HepG2 (cell line): ENCODE data around the gene FUT8. TPM values are rescaled to one million over a fixed set of nuclear protein-coding genes. Genes with fewer than 3 reads are reported as not detected.

Source experiments
- ATAC-seq: fragments of 200-7000 bp; cut with Tn5 transposase; 3 replicates; pipeline ENCODE4 v1.9.1; 2020; ENCODE audit warnings: mild to moderate bottlenecking, moderate library complexity
- BruUV-seq: library from RNA; stranded (reverse); fragments of 400-500 nt; replicated peaks from 2 replicates; lab custom pipeline; 2021; lab: Mats Ljungman, UMichigan
- CTCF ChIA-PET: fragments of 300-600 bp; formaldehyde crosslinking; extraction: SDS; loops from one replicate; lab custom pipeline; 2021; ENCODE audit warnings: low total read pairs, inconsistent platforms, low intra/inter-chr PET ratio; lab: Yijun Ruan, JAX
- POLR2A ChIA-PET: fragments of 350-600 bp; sonication (Branson Sonifier 250); formaldehyde crosslinking; loops from one replicate; lab custom pipeline; 2020; ENCODE audit warnings: antibody characterized with exemption, inconsistent platforms; lab: Yijun Ruan, JAX
- DNase-seq: peaks from one replicate; pipeline ENCODE4 v3.0.0-alpha.2; 2015; ENCODE audit warnings: low spot score
- FAIRE-seq: peaks from 3 replicates; lab custom pipeline; 2011; peaks lifted over from hg19 to GRCh38; lab: Jason Lieb, UNC
- H2AFZ ChIP-seq: one replicate; pipeline ENCODE4 v1.6.1; 2011; ENCODE audit warnings: low read length, inconsistent platforms
- H3K27ac ChIP-seq: fragments of 300-600 bp; 3 replicates; pipeline ENCODE4 v1.8.0; 2011; ENCODE audit warnings: mixed run types, mild to moderate bottlenecking, mixed read lengths, low read length, inconsistent platforms; ENCODE audit not compliant: insufficient read depth; ENCODE audit errors: extremely low read length
- H3K27me3 ChIP-seq, 2 experiments: fragments of 200-600 bp in 1 of 2; 2 replicates in 1 of 2; 3 replicates in 1 of 2; pipeline versions ENCODE4 v1.6.0 to v1.8.0; 2011; ENCODE audit warnings: low read length in 2 of 2, mild to moderate bottlenecking in 2 of 2, moderate library complexity in 2 of 2, inconsistent platforms in 1 of 2; ENCODE audit not compliant: insufficient read depth in 2 of 2, control insufficient read depth in 1 of 2
- H3K36me3 ChIP-seq, 2 experiments: fragments of 200-600 bp in 1 of 2; replicated peaks in 1 of 2; 2 replicates in 1 of 2; 3 replicates in 1 of 2; pipeline versions ENCODE4 v1.5.1 to v1.8.0; 2011; ENCODE audit warnings: low read length in 2 of 2, inconsistent platforms in 1 of 2; ENCODE audit not compliant: insufficient read depth in 2 of 2, control insufficient read depth in 1 of 2
- H3K4me1 ChIP-seq: 2 replicates; pipeline ENCODE4 v1.5.1; 2012; ENCODE audit warnings: low read length, inconsistent platforms; ENCODE audit not compliant: insufficient read depth
- H3K4me2 ChIP-seq: 2 replicates; pipeline ENCODE4 v1.6.0; 2011; ENCODE audit warnings: low read depth, low read length, inconsistent platforms
- H3K4me3 ChIP-seq, 3 experiments: fragments of 200-600 bp in 1 of 3; sonication (generic), shearing (Covaris generic) in 1 of 3; replicated peaks in 1 of 3; 2 replicates each; pipeline ENCODE4 v1.5.1; 2011 to 2016; ENCODE audit warnings: low read length in 3 of 3, inconsistent platforms in 2 of 3, low read depth in 2 of 3, mild to moderate bottlenecking in 2 of 3, control low read depth in 1 of 3, mixed read lengths in 1 of 3; ENCODE audit not compliant: insufficient read depth in 1 of 3
- H3K79me2 ChIP-seq: one replicate; pipeline ENCODE4 v1.6.1; 2011; ENCODE audit warnings: low read length, inconsistent platforms; ENCODE audit not compliant: insufficient read depth
- H3K9ac ChIP-seq: 2 replicates; pipeline ENCODE4 v1.6.0; 2011; ENCODE audit warnings: mild to moderate bottlenecking, low read depth, low read length, inconsistent platforms; ENCODE audit not compliant: insufficient read depth
- H3K9me3 ChIP-seq: 2 replicates; pipeline ENCODE4 v1.5.1; 2012; ENCODE audit warnings: mild to moderate bottlenecking, low read length
- H4K20me1 ChIP-seq: 2 replicates; pipeline ENCODE4 v1.6.0; 2011; ENCODE audit warnings: inconsistent platforms, mild to moderate bottlenecking, low read length, moderate library complexity; ENCODE audit not compliant: insufficient read depth
- BRCA1 ChIP-seq: sonication (generic); formaldehyde crosslinking; IDR thresholded peaks from 2 replicates; pipeline ENCODE4 v1.4.0; 2020; ENCODE audit warnings: missing genetic modification reagents
- CBFB ChIP-seq: sonication (generic); formaldehyde crosslinking; IDR thresholded peaks from 2 replicates; pipeline ENCODE4 v1.4.0; 2020; ENCODE audit warnings: missing genetic modification reagents
- CC2D1A ChIP-seq: sonication (generic); formaldehyde crosslinking; IDR thresholded peaks from 2 replicates; pipeline ENCODE4 v1.8.1; 2023; ENCODE audit warnings: mild to moderate bottlenecking, missing genetic modification reagents
- ISL2 ChIP-seq: sonication (generic); formaldehyde crosslinking; IDR thresholded peaks from 2 replicates; pipeline ENCODE4 v1.5.0; 2020; ENCODE audit warnings: missing genetic modification reagents
- KAT8 ChIP-seq: IDR thresholded peaks from 2 replicates; pipeline ENCODE4 v1.6.1; 2016; ENCODE audit warnings: missing genetic modification reagents, missing compliant biosample characterization
- NCOA1 ChIP-seq: sonication (generic); formaldehyde crosslinking; IDR thresholded peaks from 2 replicates; pipeline ENCODE4 v1.9.0; 2021; ENCODE audit warnings: missing genetic modification reagents
- RERE ChIP-seq: IDR thresholded peaks from 2 replicates; pipeline ENCODE4 v1.6.1; 2016; ENCODE audit warnings: low read depth, missing genetic modification reagents, missing compliant biosample characterization
- SNAPC4 ChIP-seq: sonication (generic); formaldehyde crosslinking; IDR thresholded peaks from 2 replicates; pipeline ENCODE4 v1.4.0; 2020; ENCODE audit warnings: mild to moderate bottlenecking, missing genetic modification reagents
- ZBTB33 ChIP-seq: sonication (generic); formaldehyde crosslinking; IDR thresholded peaks from 2 replicates; pipeline ENCODE4 v1.4.0; 2020; ENCODE audit warnings: missing genetic modification reagents
- ZNF138 ChIP-seq: sonication (generic); formaldehyde crosslinking; IDR thresholded peaks from 2 replicates; pipeline ENCODE4 v1.5.0; 2020; ENCODE audit warnings: mild to moderate bottlenecking, low read depth, missing genetic modification reagents
- ZNF34 ChIP-seq: sonication (generic); formaldehyde crosslinking; IDR thresholded peaks from 2 replicates; pipeline ENCODE4 v1.4.0; 2020; ENCODE audit warnings: mild to moderate bottlenecking, missing genetic modification reagents, borderline replicate concordance
- ZNF550 ChIP-seq: sonication (generic); formaldehyde crosslinking; IDR thresholded peaks from 2 replicates; pipeline ENCODE4 v1.4.0; 2020; ENCODE audit warnings: mild to moderate bottlenecking, missing genetic modification reagents, borderline replicate concordance
- ZNF569 ChIP-seq: sonication (generic); formaldehyde crosslinking; IDR thresholded peaks from 2 replicates; pipeline ENCODE4 v1.5.0; 2020; ENCODE audit warnings: mild to moderate bottlenecking, missing genetic modification reagents, moderate library complexity, borderline replicate concordance
- ZNF589 ChIP-seq: sonication (generic); formaldehyde crosslinking; conservative IDR thresholded peaks from 2 replicates; pipeline ENCODE4 v1.8.0; 2022; ENCODE audit warnings: mild to moderate bottlenecking, moderate library complexity, missing genetic modification reagents
- WGBS: methylation state at CpG from one replicate; pipeline ENCODE4 v1.1.6; 2017; ENCODE audit warnings: low lambda C conversion rate; 5-methylcytosine and 5-hydroxymethylcytosine counted together
- in situ Hi-C: cut with HindIII; loops from 2 replicates; pipeline ENCODE4 v1.10.0; 2017; ENCODE audit warnings: low pct_unique_long_range_greater_than_20kb; ENCODE audit not compliant: extremely low pct_ligation_motif_present
- intact Hi-C: fragments of 100-400 bp; cut with micrococcal nuclease; formaldehyde crosslinking; loops from one replicate; pipeline ENCODE4 v1.10.0; 2022; ENCODE audit not compliant: unreplicated experiment
- polyA plus RNA-seq, 8 experiments: library from polyadenylated mRNA; depleted of rRNA in 3 of 8; stranded (reverse) in 7 of 8; unstranded in 1 of 8; fragments of >200 nt; fragmentation: Illumina TruSeq in 4 of 8; extraction: Trizol in 4 of 8; gene quantifications; 2 replicates each; pipeline versions ENCODE4 v1.2.1 to v1.2.3, GENCODE V29; 2011 to 2016; ENCODE audit warnings: low read depth in 4 of 8, missing spikeins in 1 of 8, mixed read lengths in 1 of 8; ENCODE audit not compliant: insufficient read depth in 1 of 8
- total RNA-seq, 5 experiments: library from RNA; depleted of rRNA; stranded (reverse); fragments of >200 nt; fragmentation: Illumina TruSeq; extraction: Trizol; gene quantifications; 2 replicates each; pipeline ENCODE4 v1.2.3, GENCODE V29; 2016; ENCODE audit warnings: low read depth in 1 of 5

FUT8 gene
- total and polyA plus RNA-seq, 2 of the 13 experiments (the other 11 are each of a cell fraction or from before 2014, with no cell fraction given) = 9.3 to 17.5 TPM

GRCh38 chr14:65729566-65729965 lies 317.0 kb downstream of the FUT8 start:
- BruUV-seq = no TSS peak
- no peaks in the 10 kb centered on the region for H3K79me2 ChIP-seq
- no peak for ATAC-seq
- H3K4me1 ChIP-seq = peaks cover 7% of the 10 kb centered on the region; the same call in 1 of the 2 replicates
- in situ Hi-C loops (no loop called here), intact Hi-C loops (no loop called here)
- no peak overlapping the region for H3K4me3 ChIP-seq
- no peak for DNase-seq
- POLR2A ChIA-PET = no interaction called here
- CTCF ChIA-PET = no interaction called here
- no peaks in the 10 kb centered on the region for H4K20me1 ChIP-seq
- FAIRE-seq = no peak
- H3K9me3 ChIP-seq = no peaks in the 10 kb centered on the region
- no peak overlapping the region for H2AFZ ChIP-seq
- no peak overlapping the region for H3K4me2 ChIP-seq
- no peaks in the 10 kb centered on the region for H3K27me3 ChIP-seq
- no peak overlapping the region for H3K27ac ChIP-seq
- no peak overlapping the region for H3K9ac ChIP-seq
- 96% methylated on average over 5 of the region's 5 CpGs for WGBS
- no peaks in the 10 kb centered on the region for H3K36me3 ChIP-seq
- TF ChIP-seq ZNF34 (CRISPR knock-in tag) = no peak
- no peak for TF ChIP-seq ZNF569
- TF ChIP-seq BRCA1 (CRISPR knock-in tag) = no peak
- TF ChIP-seq ZNF550 (CRISPR knock-in tag) = no peak
- no peak for TF ChIP-seq ISL2 (CRISPR knock-in tag)
- no peak for TF ChIP-seq SNAPC4 (CRISPR knock-in tag)
- no peak for TF ChIP-seq NCOA1
- TF ChIP-seq RERE = no peak
- TF ChIP-seq ZNF138 = no peak
- no peak for TF ChIP-seq ZBTB33 (CRISPR knock-in tag)
- no peak for TF ChIP-seq ZNF589 (CRISPR knock-in tag)
- no peak for TF ChIP-seq CBFB (CRISPR knock-in tag)
- TF ChIP-seq CC2D1A (CRISPR knock-in tag) = no peak
- no peak for TF ChIP-seq KAT8 (CRISPR knock-in tag)
